ENCODE data around the gene MRPL21.

DNA sequence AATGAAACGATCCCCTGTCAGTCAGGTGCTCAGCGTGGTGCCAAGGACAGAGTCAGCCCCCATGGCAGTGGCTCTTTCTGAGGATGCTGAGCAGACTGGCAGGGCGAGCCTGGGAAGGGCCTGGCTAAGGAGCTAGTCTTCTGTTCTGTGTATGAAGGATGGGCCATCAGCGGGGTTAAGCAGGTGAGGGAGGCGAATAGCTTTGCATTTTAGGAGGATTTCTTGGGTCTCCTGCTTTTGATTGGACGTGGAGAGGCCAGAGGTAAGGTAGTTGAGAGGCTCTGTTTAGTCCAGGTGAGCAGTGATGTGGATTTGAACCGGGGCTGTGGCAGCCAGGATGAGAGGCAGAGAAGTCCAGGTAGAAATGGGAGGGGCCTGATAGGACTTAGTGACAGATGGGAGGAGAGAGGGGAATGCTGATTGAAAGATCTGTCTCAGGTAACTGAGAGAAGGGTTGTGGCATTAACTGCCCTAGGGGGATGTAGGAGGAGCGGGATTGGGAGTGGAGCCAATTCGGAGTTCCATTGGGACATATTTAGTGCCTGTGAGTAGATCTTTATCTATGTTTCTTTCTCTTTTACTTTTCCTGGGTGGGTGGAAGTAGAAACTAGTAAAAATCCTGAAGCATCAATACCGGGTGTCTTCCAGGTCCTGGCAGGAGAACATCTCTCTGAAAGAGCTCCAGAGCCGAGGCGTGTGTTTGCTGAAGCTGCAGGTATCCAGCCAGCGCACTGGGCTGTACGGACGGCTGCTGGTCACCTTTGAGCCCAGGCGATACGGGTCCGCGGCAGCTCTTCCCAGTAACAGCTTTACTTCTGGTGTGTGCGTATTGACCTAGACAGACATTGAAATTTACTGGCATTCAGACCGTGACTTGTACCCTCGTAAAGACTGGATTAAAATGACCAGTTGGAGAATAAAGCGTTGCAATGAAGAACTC is 2.1 kb upstream of the MRPL21 start:
- no peak for TF ChIP-seq CTCF (conservative IDR thresholded peaks at IDR 0.05)
- no peak for TF ChIP-seq ZFX (IDR thresholded peaks at IDR 0.05)

All from C4-2B (cell line).